Gastroesophageal sphincter (tissue), 3 donors: ENCODE results near the gene MAZ.

Experiments
- EP300 ChIP-seq: sonication (generic); formaldehyde crosslinking; IDR thresholded peaks from one replicate; pipeline ENCODE4 v1.6.1; 2017; ENCODE audit warnings: antibody characterized with exemption, mild to moderate bottlenecking
- POLR2A ChIP-seq, 2 donors: fragments of 450-650 bp; IDR thresholded peaks; one replicate each; pipeline ENCODE4 v1.6.1; 2017; ENCODE audit warnings: antibody characterized with exemption in 2 of 2, mild to moderate bottlenecking in 2 of 2, moderate library complexity in 1 of 2
- POLR2AphosphoS5 ChIP-seq: sonication (generic); formaldehyde crosslinking; IDR thresholded peaks from one replicate; pipeline ENCODE4 v1.6.1; 2017; ENCODE audit warnings: antibody characterized with exemption
- TF ChIP-seq, protein P1 (sequence below), 4 experiments: fragments of 200-600 bp in 2 of 4; fragments of 450-650 bp in 2 of 4; sonication (generic) in 1 of 4; IDR thresholded peaks; one replicate each; pipeline ENCODE4 v1.5.1; 2017 to 2019; ENCODE audit warnings: antibody characterized with exemption in 4 of 4, mild to moderate bottlenecking in 2 of 4, moderate library complexity in 2 of 4

DNA sequence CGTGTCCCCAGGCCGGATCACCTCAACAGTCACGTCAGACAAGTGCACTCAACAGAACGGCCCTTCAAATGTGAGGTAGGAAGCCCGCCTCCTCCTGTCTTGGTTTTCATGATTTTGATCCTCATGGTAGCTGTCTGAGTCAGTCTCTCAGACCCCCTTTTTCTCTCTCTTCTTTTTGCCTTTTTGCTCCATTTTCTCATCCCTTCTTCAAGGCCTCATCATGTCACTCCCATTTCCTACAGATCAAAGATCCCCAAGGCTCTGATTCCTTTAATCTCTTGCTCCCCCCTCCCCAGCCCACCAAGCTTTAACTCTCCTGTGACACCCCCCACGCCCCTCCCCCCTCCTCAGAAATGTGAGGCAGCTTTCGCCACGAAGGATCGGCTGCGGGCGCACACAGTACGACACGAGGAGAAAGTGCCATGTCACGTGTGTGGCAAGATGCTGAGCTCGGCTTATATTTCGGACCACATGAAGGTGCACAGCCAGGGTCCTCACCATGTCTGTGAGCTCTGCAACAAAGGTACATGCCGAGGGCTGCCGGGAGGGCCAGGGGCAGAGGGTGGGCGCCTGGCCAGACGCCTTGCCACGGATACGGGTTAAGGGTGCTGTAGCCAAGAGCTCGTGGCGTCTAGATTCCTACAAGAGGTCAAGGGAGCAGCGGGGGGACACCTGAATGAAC is 2.0 kb downstream of the MAZ start:
- TF ChIP-seq, protein P1, sequence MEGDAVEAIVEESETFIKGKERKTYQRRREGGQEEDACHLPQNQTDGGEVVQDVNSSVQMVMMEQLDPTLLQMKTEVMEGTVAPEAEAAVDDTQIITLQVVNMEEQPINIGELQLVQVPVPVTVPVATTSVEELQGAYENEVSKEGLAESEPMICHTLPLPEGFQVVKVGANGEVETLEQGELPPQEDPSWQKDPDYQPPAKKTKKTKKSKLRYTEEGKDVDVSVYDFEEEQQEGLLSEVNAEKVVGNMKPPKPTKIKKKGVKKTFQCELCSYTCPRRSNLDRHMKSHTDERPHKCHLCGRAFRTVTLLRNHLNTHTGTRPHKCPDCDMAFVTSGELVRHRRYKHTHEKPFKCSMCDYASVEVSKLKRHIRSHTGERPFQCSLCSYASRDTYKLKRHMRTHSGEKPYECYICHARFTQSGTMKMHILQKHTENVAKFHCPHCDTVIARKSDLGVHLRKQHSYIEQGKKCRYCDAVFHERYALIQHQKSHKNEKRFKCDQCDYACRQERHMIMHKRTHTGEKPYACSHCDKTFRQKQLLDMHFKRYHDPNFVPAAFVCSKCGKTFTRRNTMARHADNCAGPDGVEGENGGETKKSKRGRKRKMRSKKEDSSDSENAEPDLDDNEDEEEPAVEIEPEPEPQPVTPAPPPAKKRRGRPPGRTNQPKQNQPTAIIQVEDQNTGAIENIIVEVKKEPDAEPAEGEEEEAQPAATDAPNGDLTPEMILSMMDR (IDR thresholded peaks at IDR 0.05) = no peak
- TF ChIP-seq POLR2A (IDR thresholded peaks at IDR 0.05) = no peak
- no peak for TF ChIP-seq EP300
- no peak for TF ChIP-seq POLR2AphosphoS5
